K562 (cell line): ENCODE measurements around the gene AKNAD1.

Source experiments
- ETS2 ChIP-seq: IDR thresholded peaks from 2 replicates; pipeline ENCODE4 v1.6.1; 2016; ENCODE audit warnings: borderline replicate concordance, missing genetic modification characterization, mild to moderate bottlenecking, moderate library complexity, missing compliant biosample characterization; ENCODE audit not compliant: poor library complexity, severe bottlenecking
- FOXJ3 ChIP-seq: sonication (generic); formaldehyde crosslinking; IDR thresholded peaks from 2 replicates; pipeline ENCODE4 v1.4.0; 2020; ENCODE audit warnings: mild to moderate bottlenecking, missing genetic modification reagents

DNA sequence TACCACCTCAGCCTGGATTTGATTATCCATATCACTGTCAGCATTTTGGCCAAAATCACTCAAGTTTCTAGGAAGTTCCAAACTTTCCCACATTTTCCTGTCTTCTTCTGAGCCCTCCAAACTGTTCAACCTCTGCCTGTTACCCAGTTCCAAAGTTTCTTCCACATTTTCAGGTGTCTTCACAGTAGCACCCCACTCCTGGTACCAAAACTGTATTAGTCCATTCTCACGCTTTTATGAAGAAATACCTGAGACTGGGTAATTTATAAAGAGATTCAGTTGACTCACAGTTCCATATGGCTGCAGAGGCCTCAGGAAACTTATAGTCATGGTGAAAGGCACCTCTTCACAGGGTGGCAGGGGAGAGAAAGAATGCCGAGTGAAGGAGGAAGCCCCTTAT lies 71.0 kb downstream of the AKNAD1 start:
- no peak for TF ChIP-seq ETS2 (tag)
- no peak for TF ChIP-seq FOXJ3
